Lower leg skin (tissue), 4 donors: ENCODE measurements around the gene SPRED3. TPM values are rescaled to one million over a fixed set of nuclear protein-coding genes. Genes with fewer than 3 reads are reported as not detected.

Experiments
- DNase-seq, 2 donors: peaks; one replicate each; pipeline ENCODE4 v3.0.0-alpha.2; 2019; ENCODE audit warnings: low spot score in 2 of 2
- H3K4me3 ChIP-seq: fragments of 200-600 bp; sonication (generic); 2 replicates; pipeline ENCODE4 v1.5.1; 2017; ENCODE audit warnings: mild to moderate bottlenecking, low read depth; ENCODE audit not compliant: poor library complexity, severe bottlenecking
- POLR2A ChIP-seq, 2 donors: fragments of 450-650 bp; IDR thresholded peaks; one replicate each; pipeline ENCODE4 v1.6.1; 2016 to 2017; ENCODE audit warnings: antibody characterized with exemption in 2 of 2, mild to moderate bottlenecking in 1 of 2, moderate library complexity in 1 of 2
- WGBS, 2 donors: methylation state at CpG; one replicate each; pipeline ENCODE4 v1.1.5; 2018; 5-methylcytosine and 5-hydroxymethylcytosine counted together
- intact Hi-C: fragments of 100-400 bp; cut with DNase I; formaldehyde crosslinking; loops from one replicate; pipeline ENCODE4 v1.15.0; 2023; ENCODE audit warnings: low total_unique reads
- total RNA-seq, 4 donors: library from RNA; depleted of rRNA; stranded (reverse); fragments of >200 nt; gene quantifications; one replicate each; pipeline ENCODE4 v1.1.0, GENCODE V29; 2016
- TF ChIP-seq, protein P1 (sequence below), 3 donors: fragments of 450-650 bp; IDR thresholded peaks; one replicate each; pipeline ENCODE4 v1.5.1; 2016; ENCODE audit warnings: antibody characterized with exemption in 3 of 3, mild to moderate bottlenecking in 3 of 3, moderate library complexity in 2 of 3

The SPRED3 gene
- total RNA-seq, 4 donors from 2014 or later = 0.34 to 1.9 (median 1.1) TPM

DNA sequence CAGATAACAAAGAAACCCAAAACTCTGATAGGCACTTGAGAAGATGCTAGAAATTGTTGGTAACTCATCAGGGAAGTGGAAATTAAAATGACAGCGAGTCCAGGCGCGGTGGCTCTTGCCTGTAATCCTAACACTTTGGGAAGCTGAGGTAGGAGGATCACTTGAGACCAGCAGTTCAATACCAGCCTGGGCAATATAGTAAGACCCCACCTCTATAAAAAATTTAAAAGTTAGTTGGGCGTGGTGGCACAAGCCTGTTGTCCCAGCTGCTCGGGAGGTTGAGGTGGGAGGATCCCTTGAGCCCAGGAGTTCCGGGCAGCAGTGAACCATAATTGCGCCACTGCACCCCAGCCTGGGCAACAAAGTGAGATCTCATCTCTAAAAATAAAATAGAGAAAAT, 42.4 kb downstream of the SPRED3 start:
- no peak overlapping the region for H3K4me3 ChIP-seq
- no peak for TF ChIP-seq POLR2A (IDR thresholded peaks at IDR 0.05)
- TF ChIP-seq, protein P1, sequence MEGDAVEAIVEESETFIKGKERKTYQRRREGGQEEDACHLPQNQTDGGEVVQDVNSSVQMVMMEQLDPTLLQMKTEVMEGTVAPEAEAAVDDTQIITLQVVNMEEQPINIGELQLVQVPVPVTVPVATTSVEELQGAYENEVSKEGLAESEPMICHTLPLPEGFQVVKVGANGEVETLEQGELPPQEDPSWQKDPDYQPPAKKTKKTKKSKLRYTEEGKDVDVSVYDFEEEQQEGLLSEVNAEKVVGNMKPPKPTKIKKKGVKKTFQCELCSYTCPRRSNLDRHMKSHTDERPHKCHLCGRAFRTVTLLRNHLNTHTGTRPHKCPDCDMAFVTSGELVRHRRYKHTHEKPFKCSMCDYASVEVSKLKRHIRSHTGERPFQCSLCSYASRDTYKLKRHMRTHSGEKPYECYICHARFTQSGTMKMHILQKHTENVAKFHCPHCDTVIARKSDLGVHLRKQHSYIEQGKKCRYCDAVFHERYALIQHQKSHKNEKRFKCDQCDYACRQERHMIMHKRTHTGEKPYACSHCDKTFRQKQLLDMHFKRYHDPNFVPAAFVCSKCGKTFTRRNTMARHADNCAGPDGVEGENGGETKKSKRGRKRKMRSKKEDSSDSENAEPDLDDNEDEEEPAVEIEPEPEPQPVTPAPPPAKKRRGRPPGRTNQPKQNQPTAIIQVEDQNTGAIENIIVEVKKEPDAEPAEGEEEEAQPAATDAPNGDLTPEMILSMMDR (IDR thresholded peaks at IDR 0.05) = no peak
- WGBS, 2 donors = 75 to 77% methylated on average over 7 of the region's 7 CpGs
- no peak for DNase-seq
- intact Hi-C loops = no loop called here

- TF ChIP-seq, protein P1 (IDR thresholded peaks at IDR 0.05) = no peak
- TF ChIP-seq POLR2A (IDR thresholded peaks at IDR 0.05) = no peak
- DNase-seq = peak; percentile 31 to 88
- no peak within 1 kb of the TSS for H3K4me3 ChIP-seq
- intact Hi-C loops = no loop called here
- 14 to 16% methylated on average over 20 of the region's 20 CpGs for WGBS, 2 donors
These were observed 44.8 kb downstream of the SPRED3 start, which contains the start of gene RYR1 for GRCh38 chr19:38433268-38433733. Gene RYR1 (plus strand): TSS chr19:38433691. CDS start chr19:38433830, 139 bp downstream.

DNA sequence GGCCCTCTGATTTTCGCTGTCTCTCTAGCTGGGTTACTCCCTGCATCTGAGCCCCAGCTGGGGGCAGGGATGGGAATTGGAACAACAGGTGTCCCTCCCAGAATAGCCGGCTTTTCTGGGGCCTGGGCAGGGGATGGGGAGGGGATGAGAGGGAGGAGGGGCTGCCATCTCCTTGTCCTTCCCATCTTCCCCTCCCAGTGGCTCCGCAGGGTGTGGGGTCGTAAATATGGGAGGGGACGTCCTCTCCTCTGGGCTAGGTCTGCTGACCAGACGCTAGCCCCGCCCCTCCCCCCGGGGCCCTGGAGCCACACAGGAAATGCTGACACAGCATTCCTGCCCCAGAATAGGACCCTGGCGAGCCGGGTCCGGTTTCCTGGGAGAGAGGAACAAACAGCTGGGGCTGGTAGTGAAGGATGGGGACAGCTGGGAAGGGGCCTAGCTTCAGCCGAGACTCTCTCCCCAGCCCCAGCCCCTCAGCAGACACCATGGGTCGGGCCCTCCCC, 46.1 kb downstream of the SPRED3 start:
- intact Hi-C loops = no loop called here
- 3 to 10% methylated on average over 9 to 12 of the region's 13 CpGs for WGBS, 2 donors
- TF ChIP-seq, protein P1 (IDR thresholded peaks at IDR 0.05) = no peak
- no peak for TF ChIP-seq POLR2A (IDR thresholded peaks at IDR 0.05)
- no peak for DNase-seq
- no peak overlapping the region for H3K4me3 ChIP-seq

- 85 to 93% methylated on average over 6 of the region's 6 CpGs for WGBS, 2 donors
- no peak overlapping the region for H3K4me3 ChIP-seq
- no peak for DNase-seq
- TF ChIP-seq, protein P1 (IDR thresholded peaks at IDR 0.05) = no peak
- no peak for TF ChIP-seq POLR2A (IDR thresholded peaks at IDR 0.05)
- intact Hi-C loops = no loop called here
These were observed 48.8 kb downstream of the SPRED3 start for GRCh38 chr19:38437295-38437694.

GRCh38 chr19:38437917-38438316, 49.4 kb downstream of the SPRED3 start:
- intact Hi-C loops = no loop called here
- WGBS, 2 donors = 81 to 87% methylated on average over 2 of the region's 2 CpGs
- no peak for TF ChIP-seq POLR2A (IDR thresholded peaks at IDR 0.05)
- TF ChIP-seq, protein P1 (IDR thresholded peaks at IDR 0.05) = no peak
- DNase-seq = no peak
- no peak overlapping the region for H3K4me3 ChIP-seq

DNA sequence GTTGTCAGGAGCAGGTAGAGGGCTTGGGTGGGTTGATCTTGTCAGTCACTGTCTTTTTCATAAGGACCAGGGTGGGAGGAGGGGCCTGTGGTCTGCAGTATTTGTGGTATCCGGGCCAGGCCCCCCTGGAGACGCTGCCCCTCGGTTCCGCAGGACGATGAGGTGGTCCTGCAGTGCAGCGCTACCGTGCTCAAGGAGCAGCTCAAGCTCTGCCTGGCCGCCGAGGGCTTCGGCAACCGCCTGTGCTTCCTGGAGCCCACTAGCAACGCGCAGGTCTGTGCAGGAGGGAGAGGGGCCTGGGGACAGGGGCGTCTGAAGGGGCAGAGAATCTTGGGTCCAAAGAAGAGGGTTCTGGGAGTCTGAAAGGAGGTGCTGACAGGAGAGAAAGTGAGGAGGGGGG, 52.1 kb downstream of the SPRED3 start:
- 70 to 79% methylated on average over 14 of the region's 14 CpGs for WGBS, 2 donors
- no peak for TF ChIP-seq POLR2A (IDR thresholded peaks at IDR 0.05)
- no peak overlapping the region for H3K4me3 ChIP-seq
- intact Hi-C loops = no loop called here
- no peak for DNase-seq
